Measurements from ENCODE around the gene DIP2C. TPM values are rescaled to one million over a fixed set of nuclear protein-coding genes. Genes with fewer than 3 reads are reported as not detected.

Gene DIP2C
- total RNA-seq, 1 experiment from 2014 or later = 11.4 TPM

GRCh38 chr10:554182-554848 lies 135.2 kb downstream of the DIP2C start:
- POLR2A ChIA-PET = no interaction called here
- no peak overlapping the region for H3K4me3 ChIP-seq (ENCODE audit: low read depth, low read length)
- H3K4me1 Mint-ChIP-seq (ENCODE audit: low read depth, unreplicated experiment) = peaks cover 14% of the 10 kb centered on the region
- H3K27me3 ChIP-seq (replicated peaks; ENCODE audit: control insufficient read depth, insufficient read depth, low read length) = no peaks in the 10 kb centered on the region
- no peak for DNase-seq
- intact Hi-C loops (cut with micrococcal nuclease; ENCODE audit: unreplicated experiment) = no loop called here
- CTCF ChIA-PET = no interaction called here
- H3K4me1 ChIP-seq = peaks cover 13% of the 10 kb centered on the region
- no peak overlapping the region for H3K4me3 Mint-ChIP-seq (ENCODE audit: unreplicated experiment)
- H3K27ac Mint-ChIP-seq (ENCODE audit: unreplicated experiment) = no peak overlapping the region
- no peaks in the 10 kb centered on the region for H3K36me3 ChIP-seq (ENCODE audit: control insufficient read depth, insufficient read depth, low read length)
- H3K36me3 Mint-ChIP-seq (ENCODE audit: insufficient read depth, unreplicated experiment) = no peaks in the 10 kb centered on the region
- H3K9me3 ChIP-seq = no peaks in the 10 kb centered on the region
- no peak for TF ChIP-seq CTCF (IDR thresholded peaks at IDR 0.05; ENCODE audit: insufficient read depth in 1 of 2, low read depth in 1 of 2, low read length in 1 of 2, severe bottlenecking in 1 of 2, unreplicated experiment in 1 of 2)
- no peaks in the 10 kb centered on the region for H3K9me3 Mint-ChIP-seq (ENCODE audit: unreplicated experiment)
- no peaks in the 10 kb centered on the region for H3K27me3 Mint-ChIP-seq (ENCODE audit: insufficient read depth, unreplicated experiment)
- no TSS peak for BruUV-seq (replicated peaks)

- Histone ChIP-seq H3K36me3 (ENCODE audit: control insufficient read depth, insufficient read depth, low read length) (no peaks in the 10 kb centered on the region), H3K4me1 (peaks cover 15% of the 10 kb centered on the region), H3K4me3 (ENCODE audit: low read depth, low read length) (no peak overlapping the region), H3K9me3 (no peaks in the 10 kb centered on the region), H3K27me3 (replicated peaks; ENCODE audit: control insufficient read depth, insufficient read depth, low read length) (no peaks in the 10 kb centered on the region)
- intact Hi-C loops (cut with micrococcal nuclease; ENCODE audit: unreplicated experiment) = no loop called here
- no TSS peak for BruUV-seq (replicated peaks)
- peaks cover 20% of the 10 kb centered on the region for H3K4me1 Mint-ChIP-seq (ENCODE audit: low read depth, unreplicated experiment)
- H3K9me3 Mint-ChIP-seq (ENCODE audit: unreplicated experiment) = no peaks in the 10 kb centered on the region
- ChIA-PET CTCF (interaction anchor here (0.6 kb wide), 1 partner anchor 25 kb away, joined by 3 read pairs; no protein-coding TSS in a partner anchor), POLR2A (no interaction called here)
- H3K27me3 Mint-ChIP-seq (ENCODE audit: insufficient read depth, unreplicated experiment) = no peaks in the 10 kb centered on the region
- no peak overlapping the region for H3K4me3 Mint-ChIP-seq (ENCODE audit: unreplicated experiment)
- no peak for TF ChIP-seq CTCF (IDR thresholded peaks at IDR 0.05; ENCODE audit: insufficient read depth in 1 of 2, low read depth in 1 of 2, low read length in 1 of 2, severe bottlenecking in 1 of 2, unreplicated experiment in 1 of 2)
- no peaks in the 10 kb centered on the region for H3K36me3 Mint-ChIP-seq (ENCODE audit: insufficient read depth, unreplicated experiment)
- H3K27ac Mint-ChIP-seq (ENCODE audit: unreplicated experiment) = no peak overlapping the region
- no peak for DNase-seq
Measured at GRCh38 chr10:553233-553632, 136.2 kb downstream of the DIP2C start.

GRCh38 chr10:552679-553078 lies 136.8 kb downstream of the DIP2C start:
- no peak for TF ChIP-seq CTCF (IDR thresholded peaks at IDR 0.05; ENCODE audit: insufficient read depth in 1 of 2, low read depth in 1 of 2, low read length in 1 of 2, severe bottlenecking in 1 of 2, unreplicated experiment in 1 of 2)

More at GRCh38 chr10:552679-553078, 136.8 kb downstream of the DIP2C start:
- Mint-ChIP-seq H3K4me3 (ENCODE audit: unreplicated experiment) (no peak overlapping the region), H3K27me3 (ENCODE audit: insufficient read depth, unreplicated experiment) (no peaks in the 10 kb centered on the region), H3K9me3 (ENCODE audit: unreplicated experiment) (no peaks in the 10 kb centered on the region), H3K4me1 (ENCODE audit: low read depth, unreplicated experiment) (peaks cover 25% of the 10 kb centered on the region), H3K36me3 (ENCODE audit: insufficient read depth, unreplicated experiment) (no peaks in the 10 kb centered on the region), H3K27ac (ENCODE audit: unreplicated experiment) (no peak overlapping the region)
- ChIA-PET CTCF (interaction anchor here (0.6 kb wide), 1 partner anchor 26 kb away, joined by 3 read pairs; no protein-coding TSS in a partner anchor), POLR2A (no interaction called here)
- no TSS peak for BruUV-seq (replicated peaks)
- DNase-seq = no peak
- H3K4me1 ChIP-seq = peaks cover 18% of the 10 kb centered on the region
- no peaks in the 10 kb centered on the region for H3K27me3 ChIP-seq (replicated peaks; ENCODE audit: control insufficient read depth, insufficient read depth, low read length)
- H3K9me3 ChIP-seq = no peaks in the 10 kb centered on the region
- intact Hi-C loops (cut with micrococcal nuclease; ENCODE audit: unreplicated experiment) = no loop called here
- no peak overlapping the region for H3K4me3 ChIP-seq (ENCODE audit: low read depth, low read length)
- H3K36me3 ChIP-seq (ENCODE audit: control insufficient read depth, insufficient read depth, low read length) = no peaks in the 10 kb centered on the region
